M059J (cell line): ENCODE data around the gene FBXW8. TPM values are rescaled to one million over a fixed set of nuclear protein-coding genes. Genes with fewer than 3 reads are reported as not detected.

Experiments used
- DNase-seq: peaks from one replicate; pipeline ENCODE4 v3.0.0-alpha.2; 2012; ENCODE audit warnings: low read depth
- total RNA-seq: library from RNA; depleted of rRNA; stranded (reverse); fragments of >200 nt; shearing (Covaris generic); gene quantifications from 2 replicates; pipeline ENCODE4 v1.2.3, GENCODE V29; 2014

FBXW8 gene
- total RNA-seq, 1 experiment from 2014 or later: 18.2 TPM

DNA sequence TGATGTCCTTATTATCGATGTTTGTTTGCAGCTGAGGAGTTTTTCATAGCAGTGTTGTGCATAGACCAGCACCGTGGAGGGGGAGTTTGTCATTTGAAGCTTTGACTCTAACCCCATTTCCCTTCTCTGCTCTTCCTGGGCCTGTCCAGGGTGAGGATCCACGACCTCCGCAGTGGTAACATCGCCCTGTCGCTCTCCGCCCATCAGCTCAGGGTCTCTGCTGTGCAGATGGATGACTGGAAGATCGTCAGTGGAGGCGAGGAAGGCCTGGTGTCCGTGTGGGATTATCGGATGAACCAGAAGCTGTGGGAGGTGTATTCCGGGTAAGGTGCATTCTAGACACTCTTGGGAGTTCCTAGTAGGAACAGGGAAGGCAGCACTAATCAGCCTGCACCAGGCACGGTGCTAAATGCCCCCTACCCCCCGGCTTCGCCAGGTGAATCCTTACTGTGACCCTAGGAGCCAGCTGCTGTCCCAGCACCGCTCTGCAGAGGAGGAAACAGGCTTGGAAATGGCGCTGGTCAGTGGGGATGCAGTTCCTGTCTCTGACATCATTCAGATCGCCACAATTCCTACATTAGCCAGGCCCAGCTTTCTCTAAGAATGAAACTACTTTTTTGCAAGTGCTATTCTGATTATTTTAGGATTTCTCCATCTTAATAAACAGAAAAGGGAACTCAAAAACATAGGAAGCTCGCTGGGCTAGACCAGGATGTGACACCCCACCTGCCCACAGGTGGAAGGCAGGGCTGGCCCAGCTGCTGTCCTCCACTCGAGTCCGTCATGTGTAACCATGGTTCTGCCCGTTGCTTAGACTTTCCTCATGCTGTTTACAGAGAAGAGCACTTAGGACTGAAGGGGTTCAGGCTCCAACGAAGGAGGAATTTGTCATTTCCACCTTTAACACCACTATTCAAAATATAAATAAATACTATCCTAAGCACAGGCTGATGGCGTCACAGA is 113.5 kb downstream of the FBXW8 start:
- no peak for DNase-seq

DNA sequence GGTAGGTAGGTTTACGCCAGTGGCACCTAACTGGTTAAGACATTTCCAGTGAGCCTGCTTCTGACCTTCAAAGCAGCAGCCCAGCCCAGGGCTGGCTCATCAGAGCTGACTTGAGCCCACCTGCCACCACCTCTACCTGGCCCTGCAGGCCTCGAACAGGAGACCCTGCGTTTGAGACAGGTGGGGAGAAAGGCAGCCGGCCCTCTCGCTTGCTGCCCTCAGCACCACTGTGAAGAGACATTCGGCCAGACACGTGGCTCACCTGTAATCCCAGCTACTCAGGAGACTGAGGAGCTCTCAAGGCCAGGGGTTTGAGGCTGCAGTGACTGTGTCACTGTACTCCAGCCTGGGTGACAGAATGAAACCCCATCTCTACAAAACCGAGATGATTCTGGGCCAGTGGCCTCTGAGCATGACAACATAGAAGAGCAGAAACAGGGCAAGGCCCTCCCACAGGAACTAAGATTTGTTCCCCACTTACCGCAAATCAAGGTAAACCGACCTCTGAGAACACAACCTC is 114.3 kb downstream of the FBXW8 start:
- DNase-seq: no peak

DNA sequence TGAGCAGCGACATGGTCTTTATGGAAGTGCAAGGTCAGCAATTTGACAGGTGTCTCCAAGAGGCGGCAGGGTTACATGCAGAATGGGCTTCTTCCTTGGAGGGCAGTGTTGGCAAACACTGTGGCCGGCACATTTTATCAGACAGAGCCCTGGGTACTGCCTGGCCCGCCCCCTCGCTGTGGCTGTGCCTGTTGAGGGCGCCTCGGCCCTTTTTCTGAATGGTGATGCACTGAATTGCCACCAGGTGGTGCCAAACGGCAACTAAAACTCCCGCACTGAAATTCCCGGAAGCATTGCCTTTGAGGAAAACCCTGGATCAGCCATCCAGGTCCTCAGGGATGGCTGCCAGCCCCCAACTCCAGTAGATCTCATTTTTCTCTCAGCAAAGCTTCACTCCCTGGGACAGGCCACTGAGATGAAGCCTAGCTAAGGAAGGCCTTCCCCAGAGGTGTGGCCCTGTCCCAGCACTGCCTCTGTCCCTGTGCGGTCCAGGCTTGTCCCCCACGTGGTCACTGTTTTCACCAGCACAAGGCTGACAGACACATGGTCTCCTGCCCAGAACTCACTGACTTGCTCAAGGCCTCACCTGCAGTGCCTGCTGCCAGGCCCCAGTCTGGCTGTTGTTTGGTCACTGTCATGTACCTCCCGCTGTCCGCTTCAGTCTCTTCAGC is 114.9 kb downstream of the FBXW8 start:
- peak; percentile 22 for DNase-seq

DNA sequence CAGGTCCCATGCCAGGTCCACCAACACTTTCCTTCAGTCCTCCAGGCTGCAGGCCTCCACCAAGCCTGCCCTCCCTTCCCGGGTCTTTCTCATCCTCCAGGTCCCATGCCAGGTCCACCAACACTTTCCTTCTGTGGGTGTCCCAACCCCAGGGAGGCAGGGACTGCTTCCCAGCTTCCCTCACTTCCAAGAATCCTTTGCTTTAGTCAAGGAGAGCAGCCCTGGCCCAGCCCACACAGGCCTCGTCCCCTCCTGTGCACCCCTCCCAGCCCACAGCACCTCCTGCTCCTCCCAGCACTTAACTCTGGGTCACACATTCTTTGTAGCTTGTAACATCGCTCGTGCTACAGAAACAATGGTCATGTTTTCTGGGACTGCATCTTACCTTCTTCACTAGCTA is 115.6 kb downstream of the FBXW8 start:
- no peak for DNase-seq

DNA sequence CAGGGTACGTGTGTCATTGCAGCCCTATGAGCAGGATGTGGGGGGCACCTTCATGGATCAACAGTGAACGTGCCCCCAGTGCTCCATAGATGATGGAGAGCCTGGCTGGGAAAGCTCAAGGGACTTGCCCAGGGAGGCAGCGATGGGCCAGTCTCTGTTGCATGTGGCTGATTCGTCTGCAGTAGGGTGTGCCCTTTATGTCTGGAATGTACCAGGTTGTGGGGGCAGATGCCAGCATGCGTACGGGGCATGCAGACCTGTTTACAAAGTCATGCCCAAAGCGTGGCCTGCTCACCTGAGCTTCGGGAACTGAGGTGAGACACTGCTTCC is 116.1 kb downstream of the FBXW8 start:
- DNase-seq: no peak

DNA sequence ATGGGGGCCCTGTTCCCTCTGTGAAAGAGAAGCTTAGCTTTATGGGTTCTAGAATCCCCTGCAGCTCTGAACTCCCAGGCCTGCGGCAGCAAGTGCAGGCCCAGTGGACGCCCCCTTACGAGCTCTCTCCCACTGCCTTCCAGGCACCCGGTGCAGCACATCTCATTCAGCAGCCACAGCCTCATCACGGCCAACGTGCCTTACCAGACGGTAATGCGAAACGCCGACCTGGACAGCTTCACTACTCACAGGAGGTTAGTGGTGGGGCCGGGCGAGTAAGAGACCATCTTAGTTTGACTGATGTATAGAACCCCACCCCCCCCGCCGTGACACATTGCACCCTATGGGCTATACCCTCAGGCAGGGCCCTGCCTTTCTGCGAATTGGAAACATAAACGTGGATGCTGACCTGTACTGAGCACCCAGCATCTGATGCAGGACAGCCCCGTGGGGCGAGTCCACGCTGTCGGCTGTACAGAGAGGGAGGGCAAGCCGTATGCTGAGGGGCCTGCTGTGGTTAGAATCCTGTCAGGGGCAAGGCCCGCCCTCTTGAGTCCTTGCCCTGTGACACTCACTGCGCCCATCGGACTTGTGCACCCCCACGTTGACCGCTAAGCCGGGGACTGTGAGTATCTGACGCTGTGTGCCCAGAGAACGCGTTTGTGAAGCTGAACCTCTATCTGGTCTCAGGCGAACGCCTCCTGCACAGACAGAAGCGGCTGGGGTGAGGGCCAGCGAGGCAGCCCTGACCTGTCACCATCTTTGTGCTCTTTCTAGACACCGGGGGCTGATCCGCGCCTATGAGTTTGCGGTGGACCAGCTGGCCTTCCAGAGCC is 116.7 kb downstream of the FBXW8 start:
- DNase-seq: no peak

DNA sequence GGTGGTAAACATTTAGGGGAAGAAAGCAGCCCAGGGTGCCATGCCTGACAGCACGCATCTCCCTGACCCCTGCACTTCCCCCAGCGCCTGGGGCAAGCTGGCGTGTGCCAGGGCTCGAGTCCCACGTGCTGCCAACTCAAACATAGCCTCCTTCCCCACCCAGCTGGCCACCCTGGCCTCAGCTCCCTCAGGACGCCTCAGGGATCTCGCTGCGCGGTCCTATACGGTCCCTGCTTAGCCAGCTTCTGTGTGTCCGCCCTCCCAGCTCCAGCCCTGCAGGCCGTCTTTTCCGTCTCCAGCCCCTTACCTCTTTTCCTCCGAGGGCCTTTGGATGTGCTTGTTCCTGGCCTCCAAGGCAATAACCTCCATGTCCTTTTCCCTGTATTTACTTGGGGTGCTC is 117.5 kb downstream of the FBXW8 start:
- DNase-seq: no peak

DNA sequence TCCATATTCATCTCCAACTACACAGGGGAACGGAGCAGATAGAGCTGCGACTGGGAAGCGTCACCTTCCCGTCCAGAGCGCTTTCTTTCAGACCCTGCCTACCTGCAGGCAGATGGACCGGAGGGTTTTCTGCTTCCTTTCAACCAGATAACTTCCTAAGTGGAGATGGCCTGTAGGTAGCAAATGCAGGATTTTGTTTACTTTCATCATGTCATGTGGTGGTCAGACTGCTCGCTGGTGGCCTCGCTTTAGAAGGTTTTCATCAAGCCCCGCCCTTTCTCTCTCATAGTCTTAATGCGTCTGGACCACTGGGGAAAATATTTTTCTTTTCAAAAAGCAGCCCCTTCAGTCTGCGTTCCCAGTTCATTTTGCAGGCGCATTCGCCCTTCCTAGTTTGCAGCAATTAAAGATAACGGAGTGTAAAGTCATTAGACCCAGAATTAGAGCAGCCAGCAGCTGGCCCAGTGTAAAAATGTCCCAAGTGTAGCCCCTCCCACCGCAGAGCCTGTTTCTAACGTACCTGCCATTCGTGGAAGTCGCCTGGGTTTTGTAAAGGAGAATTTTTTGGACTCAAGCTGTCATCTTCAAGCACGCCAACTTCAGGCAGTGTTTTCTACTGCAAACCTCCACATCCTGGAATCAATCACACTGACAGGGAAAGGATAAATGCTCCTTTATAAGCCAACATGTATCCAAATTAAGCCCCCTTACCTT is 119.6 kb downstream of the FBXW8 start:
- no peak for DNase-seq

DNA sequence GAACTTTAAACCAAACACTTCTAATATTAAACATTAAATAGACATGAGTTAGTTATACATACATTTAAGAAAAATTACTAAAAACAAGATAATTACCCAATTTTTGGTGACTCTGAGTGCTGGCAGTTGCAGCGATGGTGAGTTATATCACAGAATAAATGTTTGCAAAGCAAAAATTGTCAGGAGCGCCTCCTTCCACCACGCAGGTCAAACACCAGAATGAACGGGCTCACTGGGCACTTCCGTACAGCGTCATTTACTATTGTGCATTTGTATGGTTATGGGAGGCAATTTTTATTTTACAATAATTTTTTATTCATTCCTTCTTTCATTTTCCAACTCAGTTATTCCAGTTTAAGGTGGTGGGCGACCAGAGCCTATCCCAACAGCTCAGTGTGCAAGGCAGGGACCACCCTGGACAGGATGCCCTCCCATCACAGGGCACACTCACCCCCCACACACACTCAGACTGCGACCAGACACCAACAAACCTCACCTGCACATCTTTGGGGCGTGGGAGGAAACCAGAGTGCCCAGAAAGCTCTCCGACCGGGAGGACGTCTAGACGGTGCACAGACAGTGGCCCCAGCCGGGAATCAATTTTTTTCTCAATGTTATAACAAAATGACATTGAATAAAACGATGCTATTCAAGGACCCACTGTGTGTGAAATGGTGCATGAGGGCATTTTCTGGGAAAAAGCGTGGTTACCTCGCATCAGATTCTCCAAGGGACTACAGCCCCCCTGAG is 121.3 kb downstream of the FBXW8 start:
- no peak for DNase-seq

DNA sequence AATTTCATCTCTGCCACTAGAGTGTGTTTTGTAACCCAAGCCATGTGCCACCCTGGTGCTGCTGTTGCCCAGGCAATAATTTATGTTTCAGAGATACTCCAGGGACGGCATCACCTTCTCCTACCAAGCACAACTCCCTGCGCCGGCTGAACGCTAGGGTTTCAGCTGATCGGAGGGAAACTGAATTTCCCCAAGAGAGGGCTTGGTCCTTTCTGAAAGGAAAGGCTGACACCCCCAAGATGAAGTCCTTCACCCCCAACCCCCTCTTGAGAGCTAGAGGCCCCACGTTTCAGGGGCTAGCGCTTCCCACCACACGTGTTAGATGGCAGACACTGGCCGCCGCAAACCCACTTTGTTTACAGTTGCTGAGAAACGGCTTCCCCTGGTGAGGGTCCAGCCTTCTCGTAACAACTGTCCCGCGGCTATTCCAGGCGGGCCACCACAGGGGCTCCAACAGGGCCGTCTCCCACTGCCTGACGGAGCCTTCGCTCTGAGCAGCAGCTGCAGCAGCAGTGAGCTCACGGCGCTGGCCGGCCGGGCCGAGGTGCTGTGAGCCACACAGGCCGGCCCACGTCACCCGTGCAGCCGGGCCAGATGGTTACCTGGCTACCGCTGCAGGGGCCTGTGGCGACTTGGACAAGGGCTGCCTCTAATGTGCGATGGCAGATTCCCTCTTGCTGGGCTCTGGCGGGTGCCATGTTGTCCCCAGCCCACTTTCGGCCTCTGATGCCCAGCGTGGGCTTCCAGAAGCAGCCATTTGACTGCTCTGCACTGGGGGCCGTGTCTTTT is 122.0 kb downstream of the FBXW8 start:
- DNase-seq: no peak

DNA sequence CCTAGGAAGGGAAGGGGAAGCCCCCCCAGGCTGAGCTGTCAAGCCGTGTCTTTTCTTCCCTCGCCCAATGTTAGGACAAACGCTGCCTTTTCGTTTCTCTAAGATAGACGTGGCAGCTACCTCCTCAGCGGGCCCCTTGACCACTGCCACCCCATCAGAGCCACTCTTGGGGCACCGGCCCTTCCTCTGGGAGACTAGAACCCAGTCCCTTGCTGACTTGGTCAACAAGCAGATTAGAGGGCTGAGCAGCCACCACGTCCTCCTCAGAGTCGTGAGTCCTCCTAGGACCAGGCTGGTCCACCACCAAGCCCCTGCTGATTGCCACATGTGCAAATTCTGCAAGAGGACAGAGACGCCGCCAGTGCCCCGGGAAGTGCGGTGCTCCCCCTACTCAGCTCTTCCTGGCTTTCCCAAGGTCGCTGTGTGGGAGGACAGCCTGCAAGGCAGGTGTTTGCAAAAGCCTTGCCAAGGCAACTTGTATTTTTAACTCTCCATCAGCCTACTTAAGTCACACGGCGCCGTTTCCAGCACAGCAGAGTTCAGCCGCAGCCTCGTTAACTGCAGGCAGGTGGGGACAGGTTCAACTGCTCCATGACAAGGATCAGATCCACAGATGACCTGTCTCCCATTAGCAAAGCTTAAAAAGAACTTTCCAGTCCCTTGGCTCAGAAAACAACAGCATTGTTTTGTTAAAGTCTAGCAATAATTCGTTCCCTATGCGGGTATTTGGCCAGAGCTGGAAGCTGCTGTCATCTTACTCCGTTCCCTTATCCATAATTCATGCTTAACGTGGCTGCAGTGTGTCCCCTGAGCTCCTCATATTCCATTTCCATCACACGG is 122.9 kb downstream of the FBXW8 start:
- no peak for DNase-seq

DNA sequence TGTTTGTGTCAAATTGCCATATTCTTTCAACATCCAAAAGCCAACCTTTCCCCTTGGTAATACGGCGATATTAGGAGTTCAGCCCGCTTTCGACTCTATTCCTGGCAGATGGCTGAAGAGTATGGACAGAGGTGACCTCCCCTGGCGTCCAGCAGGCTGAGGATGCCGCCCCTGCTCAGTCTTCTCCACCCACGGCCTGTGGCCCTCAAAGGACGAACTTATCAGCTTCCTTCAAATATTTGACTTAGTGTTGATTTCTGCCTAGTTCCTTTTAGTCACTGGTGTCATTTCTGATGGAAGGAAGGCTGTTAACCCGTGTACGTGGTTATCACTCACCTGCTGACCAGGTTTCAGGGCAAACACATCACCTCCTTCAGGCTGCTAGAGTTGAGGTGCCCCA is 123.5 kb downstream of the FBXW8 start:
- no peak for DNase-seq

DNA sequence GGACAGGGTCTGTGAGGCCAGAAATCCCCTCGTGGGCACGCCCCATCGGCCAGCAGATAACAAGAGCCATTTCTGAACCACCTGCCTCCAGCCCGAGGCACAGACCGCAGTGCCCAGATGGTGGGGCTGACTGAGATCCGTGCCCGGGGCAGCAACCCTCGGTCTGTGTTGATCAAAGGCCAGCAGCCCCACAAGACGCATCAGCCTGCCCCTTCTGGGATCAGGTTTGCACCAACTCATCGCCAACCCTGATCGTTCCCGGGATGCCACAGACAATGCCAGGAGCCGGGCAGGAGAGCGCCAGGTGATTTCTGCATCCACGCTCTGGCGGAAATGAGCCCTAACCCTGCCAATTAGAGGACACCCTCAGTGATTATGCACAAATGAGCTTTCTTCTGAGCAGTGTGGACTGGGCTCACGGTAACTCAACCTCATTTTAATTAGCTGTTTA is 124.0 kb downstream of the FBXW8 start:
- DNase-seq: no peak

DNA sequence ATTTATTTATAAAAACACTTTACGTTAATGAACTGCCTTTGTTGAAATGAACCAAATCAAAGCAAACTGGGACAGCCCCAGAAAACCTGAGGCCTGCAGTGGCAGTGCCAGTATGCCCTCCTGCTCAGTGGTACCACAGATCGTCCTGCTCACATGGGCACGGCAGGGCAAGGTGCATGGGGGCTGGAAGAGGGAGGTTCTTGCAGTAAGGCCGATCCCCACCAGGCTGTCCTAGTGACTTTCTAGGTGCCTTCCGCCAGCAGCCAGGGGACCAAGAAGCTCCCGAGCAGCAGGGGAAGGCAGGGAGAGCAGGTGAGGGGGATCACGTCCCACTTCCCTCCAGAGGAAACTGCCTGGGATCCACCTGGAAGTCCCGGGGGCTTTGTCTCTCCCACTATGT is 124.5 kb downstream of the FBXW8 start:
- DNase-seq: no peak

DNA sequence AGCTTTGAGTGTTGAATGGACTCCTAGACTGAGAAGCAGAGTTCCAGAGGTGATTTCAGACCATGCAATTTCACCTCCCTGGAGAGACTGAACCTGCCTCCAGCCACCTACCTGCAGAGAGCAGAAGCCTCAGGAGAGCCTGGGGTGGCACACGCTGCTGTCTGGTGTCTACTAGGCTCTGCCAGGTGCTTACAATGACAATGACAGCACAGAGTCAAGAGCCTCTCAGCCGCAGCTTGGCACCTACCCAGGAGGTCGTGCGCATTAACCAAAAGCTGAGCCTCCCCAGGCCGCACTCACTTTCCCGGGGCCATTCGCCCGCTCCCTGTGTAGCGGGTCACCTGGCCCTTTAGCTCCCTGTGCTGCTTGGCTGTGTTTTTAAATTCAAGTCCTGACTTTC is 125.3 kb downstream of the FBXW8 start:
- no peak for DNase-seq

DNA sequence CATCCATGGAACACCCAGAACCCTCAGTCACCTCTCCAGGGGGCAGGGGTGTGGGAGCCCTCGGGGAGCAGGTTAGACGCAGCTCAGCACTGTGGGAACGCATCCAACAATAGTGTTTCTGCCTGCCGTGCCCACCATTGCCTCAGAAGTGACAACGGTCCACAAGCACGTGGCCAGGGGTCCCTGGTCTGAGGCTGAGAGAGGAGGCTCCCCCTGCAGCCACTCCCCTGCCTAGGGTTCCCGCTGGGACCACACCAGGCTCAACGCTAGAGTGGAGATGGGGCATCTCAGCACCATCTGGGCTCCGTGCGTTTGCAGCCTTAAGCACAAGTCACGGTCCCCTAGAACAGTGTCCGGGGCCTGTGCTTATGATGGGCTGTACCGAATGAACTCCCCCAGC is 125.8 kb downstream of the FBXW8 start:
- DNase-seq: no peak

DNA sequence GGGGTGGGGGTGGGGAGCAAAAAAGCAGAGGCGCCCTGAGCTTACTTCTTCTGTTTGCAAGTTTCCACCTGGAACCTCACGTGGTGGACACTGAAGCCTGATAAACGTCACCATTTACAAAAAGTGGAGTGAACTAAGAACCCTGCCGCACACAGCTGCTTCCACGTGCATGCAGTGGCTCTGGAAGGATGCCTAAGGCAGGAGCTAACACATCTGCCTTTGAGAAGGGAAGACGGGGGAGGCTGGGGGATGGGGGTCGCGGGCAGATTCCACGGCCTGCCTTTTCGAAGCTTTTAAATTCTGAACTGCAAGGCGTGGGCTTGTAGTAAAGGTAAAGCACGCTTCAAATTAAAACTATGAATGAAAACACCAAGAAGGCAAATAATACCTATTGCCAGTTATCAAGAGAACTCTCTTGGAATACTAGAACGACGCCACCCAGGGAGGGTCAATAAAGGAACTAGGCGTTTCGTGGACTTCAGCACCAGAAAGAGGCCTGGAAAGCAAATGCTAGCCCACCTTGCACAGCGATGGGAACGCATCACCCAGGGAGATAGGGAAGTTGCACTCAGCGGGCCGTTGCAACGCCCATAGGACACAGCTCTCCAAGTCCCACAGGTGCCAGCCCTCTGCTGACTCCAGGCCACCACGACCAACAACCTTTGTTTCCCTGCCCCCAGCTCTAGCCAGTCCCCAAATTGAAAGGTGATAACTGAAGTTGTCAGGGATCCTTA is 126.7 kb downstream of the FBXW8 start:
- DNase-seq: no peak

DNA sequence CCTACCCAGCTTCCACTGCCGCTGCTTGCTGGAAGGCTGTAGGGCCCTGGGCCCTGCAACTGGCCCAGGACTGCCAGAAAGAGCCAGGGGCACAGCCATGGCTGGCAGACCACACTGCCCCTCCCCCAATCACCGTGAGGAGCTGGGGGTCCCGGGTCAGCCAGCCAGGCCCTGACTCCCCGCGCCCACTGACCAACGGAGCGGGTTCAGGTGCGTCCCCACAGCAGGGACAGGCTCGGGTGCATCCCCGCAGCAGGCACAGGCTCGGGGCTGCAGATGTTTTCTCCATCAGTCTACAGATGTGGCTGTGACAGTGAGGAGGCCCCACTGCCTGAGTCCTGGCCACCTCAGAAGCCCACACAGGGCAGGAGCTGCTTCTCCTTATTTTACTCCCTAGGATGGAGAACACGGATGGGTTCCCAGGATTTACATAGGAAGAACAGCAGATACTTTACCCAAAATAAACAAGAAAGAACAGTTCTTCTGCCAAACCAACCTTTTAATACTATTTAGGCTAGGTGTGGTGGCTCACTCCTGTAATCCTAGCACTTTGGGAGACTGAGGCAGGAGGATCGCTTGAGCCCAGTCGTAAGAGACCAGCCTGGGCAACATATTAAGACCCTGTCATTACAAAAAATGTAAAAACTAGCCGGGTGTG is 127.4 kb downstream of the FBXW8 start:
- no peak for DNase-seq
